Small intestine (tissue), 7 donors: Measurements from ENCODE around the gene MPL. TPM values are rescaled to one million over a fixed set of nuclear protein-coding genes. Genes with fewer than 3 reads are reported as not detected.
A peak's percentile ranks its signal among the peaks of the same experiment; 100 is the strongest.

ENCODE experiments used
- DNase-seq, 2 donors: peaks; one replicate each; pipeline versions ENCODE4 v3.0.0 to v3.0.0-alpha.2; 2013
- FAIRE-seq: peaks from 2 replicates; lab custom pipeline; 2012; peaks lifted over from hg19 to GRCh38; lab: Jason Lieb, UNC
- H3K27ac ChIP-seq, 3 donors: one replicate each; pipeline ENCODE4 v1.5.1; 2013; ENCODE audit warnings: low read length in 2 of 3, mild to moderate bottlenecking in 2 of 3, control low read depth in 1 of 3, inconsistent platforms in 1 of 3, low read depth in 1 of 3, moderate library complexity in 1 of 3
- H3K27me3 ChIP-seq, 3 donors: one replicate each; pipeline ENCODE4 v1.6.1; 2013; ENCODE audit warnings: low read length in 3 of 3, inconsistent platforms in 1 of 3; ENCODE audit not compliant: control insufficient read depth in 3 of 3, insufficient read depth in 3 of 3
- H3K36me3 ChIP-seq, 3 donors: one replicate each; pipeline ENCODE4 v1.6.1; 2013; ENCODE audit warnings: low read length in 3 of 3, inconsistent platforms in 1 of 3, low read depth in 1 of 3, mild to moderate bottlenecking in 1 of 3, moderate library complexity in 1 of 3; ENCODE audit not compliant: control insufficient read depth in 3 of 3, insufficient read depth in 2 of 3
- H3K4me1 ChIP-seq, 3 donors: one replicate each; pipeline ENCODE4 v1.6.1; 2013; ENCODE audit warnings: low read length in 2 of 3, inconsistent platforms in 1 of 3, low read depth in 1 of 3, mild to moderate bottlenecking in 1 of 3, moderate library complexity in 1 of 3; ENCODE audit not compliant: control insufficient read depth in 3 of 3, insufficient read depth in 2 of 3
- H3K4me3 ChIP-seq, 3 donors: one replicate each; pipeline ENCODE4 v1.5.1; 2013; ENCODE audit warnings: low read length in 3 of 3, control low read depth in 1 of 3, inconsistent platforms in 1 of 3, low read depth in 1 of 3, mild to moderate bottlenecking in 1 of 3, moderate library complexity in 1 of 3
- H3K9me3 ChIP-seq, 2 donors: one replicate each; pipeline ENCODE4 v1.6.1; 2013; ENCODE audit warnings: low read depth in 1 of 2, low read length in 1 of 2; ENCODE audit not compliant: control insufficient read depth in 2 of 2, insufficient read depth in 1 of 2
- WGBS, 3 donors: extraction: QIAGEN DNeasy Blood & Tissue Kit; methylation state at CpG; one replicate each; pipeline ENCODE4 v1.1.7; 2013; 5-methylcytosine and 5-hydroxymethylcytosine counted together
- polyA plus RNA-seq, 4 donors: library from polyadenylated mRNA; stranded (reverse) in 3 of 4; unstranded in 1 of 4; fragments of 200-250 nt in 3 of 4; fragments of 120-200 nt in 1 of 4; gene quantifications; one replicate each; pipeline versions ENCODE4 v1.2.1 to v1.2.3, GENCODE V29; 2013
- donor health status: healthy with polysubstance abuse.
- donor health status: control.
- donor health status: control.
- donor health status: Bipolar disorder and iron deficiency.
- donor health status: healthy.

The MPL gene
- polyA plus RNA-seq, 4 donors = 0.16 TPM; not detected in 3

- no peak overlapping the region for H3K4me3 ChIP-seq
- FAIRE-seq (no peak), DNase-seq (no peak)
- H3K27me3 ChIP-seq = no peaks in the 10 kb centered on the region
- 87 to 93% (median 87%) methylated on average over 8 of the region's 8 CpGs for WGBS, 3 donors
- peak overlapping the region in 1 of 3 donors; percentile 18 for H3K27ac ChIP-seq
- H3K36me3 ChIP-seq = no peaks in the 10 kb centered on the region
- H3K4me1 ChIP-seq = peaks cover 0 to 5% (median 0%) of the 10 kb centered on the region in 3 donors
- H3K9me3 ChIP-seq = no peaks in the 10 kb centered on the region
Observed at GRCh38 chr1:43294761-43295160, 42.9 kb upstream of the MPL start.

GRCh38 chr1:43296207-43296606 is 41.4 kb upstream of the MPL start:
- Histone ChIP-seq H3K27ac (no peak overlapping the region), H3K27me3 (no peaks in the 10 kb centered on the region), H3K36me3 (no peaks in the 10 kb centered on the region), H3K9me3 (no peaks in the 10 kb centered on the region), H3K4me3 (no peak overlapping the region), H3K4me1 (peaks cover 0 to 5% (median 0%) of the 10 kb centered on the region in 3 donors)
- WGBS, 3 donors = 70 to 91% (median 82%) methylated on average over 1 of the region's 1 CpG
- DNase-seq (no peak), FAIRE-seq (no peak)

GRCh38 chr1:43298055-43298454 is 39.6 kb upstream of the MPL start:
- Histone ChIP-seq H3K4me3 (no peak overlapping the region), H3K4me1 (peaks cover 0 to 13% (median 0%) of the 10 kb centered on the region in 3 donors), H3K27ac (no peak overlapping the region), H3K9me3 (no peaks in the 10 kb centered on the region), H3K36me3 (no peaks in the 10 kb centered on the region), H3K27me3 (no peaks in the 10 kb centered on the region)
- DNase-seq = no peak
- no peak for FAIRE-seq
- WGBS, 3 donors = 72 to 90% (median 78%) methylated on average over 1 of the region's 1 CpG

GRCh38 chr1:43299101-43299500 is 38.5 kb upstream of the MPL start:
- Histone ChIP-seq H3K9me3 (no peaks in the 10 kb centered on the region), H3K27ac (no peak overlapping the region), H3K4me3 (no peak overlapping the region), H3K36me3 (peaks cover 0 to under 1% (median 0%) of the 10 kb centered on the region in 3 donors), H3K4me1 (peaks cover 0 to 22% (median 6%) of the 10 kb centered on the region in 3 donors), H3K27me3 (no peaks in the 10 kb centered on the region)
- DNase-seq = no peak
- no peak for FAIRE-seq

GRCh38 chr1:43300378-43301094 is 37.1 kb upstream of the MPL start, which contains the start of gene TIE1:
Gene TIE1 (plus strand): TSS chr1:43300982. CDS start chr1:43301072, 90 bp downstream.
- FAIRE-seq (no peak), DNase-seq (no peak)
- Histone ChIP-seq H3K27me3 (no peaks in the 10 kb centered on the region), H3K27ac (peak within 1 kb of the TSS in 2 of 3 donors; percentile 2 to 41), H3K4me1 (peaks cover 0 to 19% (median 7%) of the 10 kb centered on the region in 3 donors), H3K36me3 (peaks cover 0 to 3% (median 0%) of the 10 kb centered on the region in 3 donors), H3K4me3 (peak within 1 kb of the TSS in 1 of 3 donors; percentile 5), H3K9me3 (no peaks in the 10 kb centered on the region)
- WGBS, 3 donors = 74 to 86% (median 80%) methylated on average over 10 of the region's 10 CpGs

GRCh38 chr1:43302201-43302600 is 35.4 kb upstream of the MPL start:
- H3K27me3 ChIP-seq = no peaks in the 10 kb centered on the region
- H3K9me3 ChIP-seq = no peaks in the 10 kb centered on the region
- peak overlapping the region in 2 of 3 donors; percentile 19 to 41 for H3K27ac ChIP-seq
- no peak for FAIRE-seq
- peaks cover 0 to 3% (median 0%) of the 10 kb centered on the region in 3 donors for H3K36me3 ChIP-seq
- 38 to 76% (median 71%) methylated on average over 1 of the region's 1 CpG for WGBS, 3 donors
- DNase-seq = no peak
- no peak overlapping the region for H3K4me3 ChIP-seq
- peaks cover 0 to 22% (median 7%) of the 10 kb centered on the region in 3 donors for H3K4me1 ChIP-seq

GRCh38 chr1:43302721-43303470 is 34.7 kb upstream of the MPL start:
- Histone ChIP-seq H3K27ac (peak overlapping the region; percentile 4 to 57 (median 19)), H3K4me3 (no peak overlapping the region), H3K36me3 (peaks cover 0 to 3% (median 0%) of the 10 kb centered on the region in 3 donors), H3K4me1 (peaks cover 0 to 22% (median 7%) of the 10 kb centered on the region in 3 donors), H3K27me3 (no peaks in the 10 kb centered on the region), H3K9me3 (no peaks in the 10 kb centered on the region)
- DNase-seq = peak; percentile 74 to 94
- 64 to 65% (median 65%) methylated on average over 7 of the region's 7 CpGs for WGBS, 3 donors
- FAIRE-seq = no peak

GRCh38 chr1:43303471-43304313 is 33.9 kb upstream of the MPL start:
- Histone ChIP-seq H3K36me3 (peaks cover 0 to 3% (median 0%) of the 10 kb centered on the region in 3 donors), H3K4me3 (no peak overlapping the region), H3K27ac (peak overlapping the region in 1 of 3 donors; percentile 57), H3K4me1 (peaks cover 0 to 22% (median 7%) of the 10 kb centered on the region in 3 donors), H3K9me3 (no peaks in the 10 kb centered on the region), H3K27me3 (no peaks in the 10 kb centered on the region)
- FAIRE-seq = no peak
- 64 to 71% (median 66%) methylated on average over 8 of the region's 8 CpGs for WGBS, 3 donors
- DNase-seq = no peak
